ENCODE results near the gene SEPTIN14. TPM values are rescaled to one million over a fixed set of nuclear protein-coding genes. Genes with fewer than 3 reads are reported as not detected.
"Not testable (repeated sequence)": the region's sequence is repeated elsewhere in the genome, so short reads cannot be mapped to it uniquely, and the experiment has no call there.

SEPTIN14 gene
- total RNA-seq, 2 experiments from 2014 or later: not detected

- POLR2A ChIA-PET: no interaction called here
- Histone ChIP-seq H3K27ac (ENCODE audit: low read depth, low read length, poor library complexity, severe bottlenecking) (no peak overlapping the region), H3K9me2 (ENCODE audit: insufficient read depth, low read length) (no peaks in the 10 kb centered on the region), H3K9me3 (ENCODE audit: low read length) (0 out of 2 replicates have a peak, but pooled peaks cover 3% of the 10 kb centered on the region), H2AFZ (ENCODE audit: low read length) (no peak overlapping the region), H3K4me1 (ENCODE audit: insufficient read depth, low read length, poor library complexity, severe bottlenecking) (peaks cover under 1% of the 10 kb centered on the region), H4K20me1 (ENCODE audit: insufficient read depth, low read length) (no peaks in the 10 kb centered on the region), H3K4me3 (ENCODE audit: low read depth, low read length, poor library complexity, severe bottlenecking) (no peak overlapping the region), H3K4me2 (ENCODE audit: low read length) (no peak overlapping the region), H3K79me2 (ENCODE audit: insufficient read depth, low read depth, low read length) (no peaks in the 10 kb centered on the region), H3K36me3 (ENCODE audit: insufficient read depth, low read length) (no peaks in the 10 kb centered on the region)
- TF ChIP-seq EZH2phosphoT487 (IDR thresholded peaks at IDR 0.05; ENCODE audit: borderline replicate concordance, low read depth, low read length) (no peak), CTCF (conservative IDR thresholded peaks at IDR 0.05; ENCODE audit: low read length) (no peak)
- CTCF ChIA-PET (ENCODE audit: unreplicated experiment): no interaction called here
- intact Hi-C loops (cut with micrococcal nuclease; ENCODE audit: unreplicated experiment): no loop called here
- DNase-seq (ENCODE audit: low spot score): no peak
- BruUV-seq (replicated peaks): no TSS peak
These were observed 35.7 kb upstream of the SEPTIN14 start for GRCh38 chr7:55898287-55898686.

- Histone ChIP-seq H3K79me2 (ENCODE audit: insufficient read depth, low read depth, low read length) (no peaks in the 10 kb centered on the region), H3K9me3 (ENCODE audit: low read length) (0 out of 2 replicates have a peak, but pooled peaks cover 3% of the 10 kb centered on the region), H3K9me2 (ENCODE audit: insufficient read depth, low read length) (no peaks in the 10 kb centered on the region), H3K4me1 (ENCODE audit: insufficient read depth, low read length, poor library complexity, severe bottlenecking) (no peaks in the 10 kb centered on the region), H3K4me2 (ENCODE audit: low read length) (no peak overlapping the region), H3K27ac (ENCODE audit: low read depth, low read length, poor library complexity, severe bottlenecking) (no peak overlapping the region), H3K4me3 (ENCODE audit: low read depth, low read length, poor library complexity, severe bottlenecking) (no peak overlapping the region), H3K36me3 (ENCODE audit: insufficient read depth, low read length) (no peaks in the 10 kb centered on the region), H4K20me1 (ENCODE audit: insufficient read depth, low read length) (no peaks in the 10 kb centered on the region), H2AFZ (ENCODE audit: low read length) (no peak overlapping the region)
- intact Hi-C loops (cut with micrococcal nuclease; ENCODE audit: unreplicated experiment): no loop called here
- CTCF ChIA-PET (ENCODE audit: unreplicated experiment): no interaction called here
- POLR2A ChIA-PET: interaction anchor here (0.7 kb wide), 1 partner anchor 66 kb away, joined by 5 read pairs; no protein-coding TSS in a partner anchor
- no TSS peak for BruUV-seq (replicated peaks)
- no peak for DNase-seq (ENCODE audit: low spot score)
- TF ChIP-seq EZH2phosphoT487 (IDR thresholded peaks at IDR 0.05; ENCODE audit: borderline replicate concordance, low read depth, low read length) (no peak), CTCF (conservative IDR thresholded peaks at IDR 0.05; ENCODE audit: low read length) (no peak)
These were observed 32.5 kb upstream of the SEPTIN14 start for GRCh38 chr7:55895021-55895420.

- H3K4me3 ChIP-seq (ENCODE audit: low read depth, low read length, poor library complexity, severe bottlenecking): no peak overlapping the region
- H2AFZ ChIP-seq (ENCODE audit: low read length): no peak overlapping the region
- H4K20me1 ChIP-seq (ENCODE audit: insufficient read depth, low read length): no peaks in the 10 kb centered on the region
- H3K36me3 ChIP-seq (ENCODE audit: insufficient read depth, low read length): no peaks in the 10 kb centered on the region
- no peaks in the 10 kb centered on the region for H3K4me1 ChIP-seq (ENCODE audit: insufficient read depth, low read length, poor library complexity, severe bottlenecking)
- DNase-seq (ENCODE audit: low spot score): no peak
- TF ChIP-seq EZH2phosphoT487 (IDR thresholded peaks at IDR 0.05; ENCODE audit: borderline replicate concordance, low read depth, low read length) (no peak), CTCF (conservative IDR thresholded peaks at IDR 0.05; ENCODE audit: low read length) (no peak)
- H3K9me2 ChIP-seq (ENCODE audit: insufficient read depth, low read length): no peaks in the 10 kb centered on the region
- H3K27ac ChIP-seq (ENCODE audit: low read depth, low read length, poor library complexity, severe bottlenecking): no peak overlapping the region
- H3K79me2 ChIP-seq (ENCODE audit: insufficient read depth, low read depth, low read length): no peaks in the 10 kb centered on the region
- intact Hi-C loops (cut with micrococcal nuclease; ENCODE audit: unreplicated experiment): no loop called here
- POLR2A ChIA-PET: no interaction called here
- BruUV-seq (replicated peaks): no TSS peak
- CTCF ChIA-PET (ENCODE audit: unreplicated experiment): no interaction called here
- H3K9me3 ChIP-seq (ENCODE audit: low read length): no peaks in the 10 kb centered on the region
- H3K4me2 ChIP-seq (ENCODE audit: low read length): no peak overlapping the region
These were observed 31.4 kb upstream of the SEPTIN14 start for GRCh38 chr7:55893940-55894339.

GRCh38 chr7:55888378-55888777 is 25.8 kb upstream of the SEPTIN14 start:
- H2AFZ ChIP-seq (ENCODE audit: low read length): peak overlapping the region; percentile 66
- H3K4me2 ChIP-seq (ENCODE audit: low read length): peak overlapping the region; percentile 65
- ChIA-PET CTCF (ENCODE audit: unreplicated experiment) (interaction anchor here (0.6 kb wide), 1 partner anchor 419 kb away, joined by 3 read pairs; no protein-coding TSS in a partner anchor), POLR2A (interaction anchor here (0.7 to 0.8 kb wide), 2 partner anchors 61 to 78 kb away, joined by 3 to 4 read pairs; no protein-coding TSS in a partner anchor)
- DNase-seq (ENCODE audit: low spot score); BruUV-seq (replicated peaks); H3K36me3 ChIP-seq (ENCODE audit: insufficient read depth, low read length); H3K27ac ChIP-seq (ENCODE audit: low read depth, low read length, poor library complexity, severe bottlenecking); H4K20me1 ChIP-seq (ENCODE audit: insufficient read depth, low read length); H3K9me2 ChIP-seq (ENCODE audit: insufficient read depth, low read length); intact Hi-C loops (cut with micrococcal nuclease; ENCODE audit: unreplicated experiment); H3K9me3 ChIP-seq (ENCODE audit: low read length); H3K4me1 ChIP-seq (ENCODE audit: insufficient read depth, low read length, poor library complexity, severe bottlenecking); H3K79me2 ChIP-seq (ENCODE audit: insufficient read depth, low read depth, low read length): not testable (repeated sequence)
- peak overlapping the region; percentile 68 for H3K4me3 ChIP-seq (ENCODE audit: low read depth, low read length, poor library complexity, severe bottlenecking)
